Mucosa of rectum (tissue), 2 donors: ENCODE results near the gene MYH11.
"Not testable (repeated sequence)": the region's sequence is repeated elsewhere in the genome, so short reads cannot be mapped to it uniquely, and the experiment has no call there.

Experiments used
- H3K27ac ChIP-seq, 2 donors: one replicate each; pipeline ENCODE4 v1.7.0; 2013; ENCODE audit warnings: inconsistent platforms in 2 of 2, low read depth in 2 of 2, low read length in 2 of 2
- H3K27me3 ChIP-seq, 2 donors: one replicate each; pipeline ENCODE4 v1.7.0; 2013; ENCODE audit warnings: low read length in 2 of 2; ENCODE audit not compliant: control insufficient read depth in 2 of 2, insufficient read depth in 2 of 2
- H3K36me3 ChIP-seq, 2 donors: one replicate each; pipeline ENCODE4 v1.7.0; 2013; ENCODE audit warnings: low read length in 2 of 2; ENCODE audit not compliant: control insufficient read depth in 2 of 2, insufficient read depth in 2 of 2
- H3K4me1 ChIP-seq, 2 donors: one replicate each; pipeline ENCODE4 v1.7.0; 2013; ENCODE audit warnings: low read length in 2 of 2, mild to moderate bottlenecking in 1 of 2; ENCODE audit not compliant: control insufficient read depth in 2 of 2, insufficient read depth in 2 of 2
- H3K4me3 ChIP-seq, 2 donors: one replicate each; pipeline ENCODE4 v1.7.0; 2013; ENCODE audit warnings: low read length in 2 of 2
- H3K9ac ChIP-seq, 2 donors: one replicate each; pipeline ENCODE4 v1.7.0; 2013; ENCODE audit warnings: low read length in 2 of 2, low read depth in 1 of 2, mild to moderate bottlenecking in 1 of 2
- H3K9me3 ChIP-seq, 2 donors: one replicate each; pipeline ENCODE4 v1.7.0; 2013; ENCODE audit warnings: low read length in 2 of 2; ENCODE audit not compliant: control insufficient read depth in 2 of 2
- donor health status: healthy.
- donor health status: Normal muscosa, but diverticular disease.

The MYH11 gene

GRCh38 chr16:15735610-15736009, 121.2 kb downstream of the MYH11 start:
- Histone ChIP-seq H3K27me3 (no peaks in the 10 kb centered on the region), H3K9ac (no peak overlapping the region), H3K27ac (no peak overlapping the region), H3K4me3 (no peak overlapping the region), H3K36me3 (no peaks in the 10 kb centered on the region), H3K9me3 (no peaks in the 10 kb centered on the region), H3K4me1 (no peaks in the 10 kb centered on the region)

DNA sequence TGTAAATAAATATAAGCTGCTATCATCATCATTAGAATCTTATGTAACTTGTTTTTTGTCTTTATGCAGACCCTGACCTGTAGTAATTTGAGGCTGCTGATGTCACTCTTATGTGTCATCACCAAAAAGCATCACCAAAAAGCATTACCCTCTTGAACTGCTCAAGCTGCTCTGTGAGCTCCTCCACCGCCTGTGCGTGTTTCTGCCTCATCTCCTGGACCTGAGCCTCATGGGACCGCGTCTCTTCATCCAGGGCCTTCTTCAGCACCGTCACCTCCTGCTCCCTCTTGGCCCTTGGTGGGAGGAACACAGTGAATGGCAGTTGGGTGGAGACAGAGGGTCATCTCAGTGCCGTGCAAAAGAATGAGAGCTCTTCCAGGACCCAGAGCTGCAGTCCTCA, 124.4 kb downstream of the MYH11 start:
- Histone ChIP-seq H3K9ac (no peak overlapping the region), H3K27me3 (no peaks in the 10 kb centered on the region), H3K9me3 (no peaks in the 10 kb centered on the region), H3K4me3 (no peak overlapping the region), H3K27ac (no peak overlapping the region), H3K4me1 (no peaks in the 10 kb centered on the region), H3K36me3 (no peaks in the 10 kb centered on the region)

- no peak overlapping the region for H3K9ac ChIP-seq
- no peak overlapping the region for H3K27ac ChIP-seq
- no peak overlapping the region for H3K4me3 ChIP-seq
- H3K27me3 ChIP-seq, result no peaks in the 10 kb centered on the region
- H3K4me1 ChIP-seq, result peaks cover 0 to 3% of the 10 kb centered on the region in 2 donors
- no peaks in the 10 kb centered on the region for H3K9me3 ChIP-seq
- peaks cover 11 to 15% of the 10 kb centered on the region in 2 donors for H3K36me3 ChIP-seq
Measured at GRCh38 chr16:15729152-15729551, 127.7 kb downstream of the MYH11 start.

GRCh38 chr16:15727697-15728096, 129.1 kb downstream of the MYH11 start:
- not testable (repeated sequence) for H3K27me3 ChIP-seq, H3K27ac ChIP-seq, H3K9ac ChIP-seq, H3K4me3 ChIP-seq, H3K4me1 ChIP-seq, H3K9me3 ChIP-seq
- H3K36me3 ChIP-seq, result peaks cover 14 to 19% of the 10 kb centered on the region in 2 donors

DNA sequence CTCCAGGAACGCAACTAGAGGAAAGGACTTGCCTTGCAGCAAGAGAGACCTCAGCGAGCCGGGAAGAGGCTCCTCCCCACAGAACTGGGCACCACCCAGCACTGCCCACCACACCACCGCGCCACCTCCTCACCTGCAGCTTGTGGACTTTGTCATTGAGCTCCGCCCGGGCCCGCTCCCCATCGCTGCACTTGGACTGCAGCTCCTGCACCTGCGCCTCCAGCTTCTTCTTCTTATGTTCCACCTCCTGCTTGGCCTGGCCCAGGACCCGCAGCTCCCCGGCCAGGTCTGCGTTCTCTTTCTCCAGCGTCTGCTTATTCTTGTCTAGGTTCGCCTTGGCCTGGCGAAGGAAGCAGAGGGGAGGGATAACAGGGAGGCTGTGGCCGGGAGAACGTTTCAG, 130.1 kb downstream of the MYH11 start:
- Histone ChIP-seq H3K4me3 (peak overlapping the region in 1 of 2 donors; percentile 41), H3K27ac (no peak overlapping the region), H3K9me3 (no peaks in the 10 kb centered on the region), H3K9ac (no peak overlapping the region), H3K36me3 (peaks cover 14 to 19% of the 10 kb centered on the region in 2 donors), H3K27me3 (no peaks in the 10 kb centered on the region), H3K4me1 (peaks cover 0 to 3% of the 10 kb centered on the region in 2 donors)

- Histone ChIP-seq H3K9ac (no peak overlapping the region), H3K36me3 (peaks cover 14 to 22% of the 10 kb centered on the region in 2 donors), H3K4me1 (peaks cover 0 to 3% of the 10 kb centered on the region in 2 donors), H3K4me3 (no peak overlapping the region), H3K27ac (no peak overlapping the region), H3K9me3 (no peaks in the 10 kb centered on the region), H3K27me3 (no peaks in the 10 kb centered on the region)
Measured at GRCh38 chr16:15725641-15726240, 131.1 kb downstream of the MYH11 start.

- Histone ChIP-seq H3K36me3 (peaks cover 14 to 24% of the 10 kb centered on the region in 2 donors), H3K9ac (no peak overlapping the region)
Measured at GRCh38 chr16:15723808-15724207, 133.0 kb downstream of the MYH11 start.

DNA sequence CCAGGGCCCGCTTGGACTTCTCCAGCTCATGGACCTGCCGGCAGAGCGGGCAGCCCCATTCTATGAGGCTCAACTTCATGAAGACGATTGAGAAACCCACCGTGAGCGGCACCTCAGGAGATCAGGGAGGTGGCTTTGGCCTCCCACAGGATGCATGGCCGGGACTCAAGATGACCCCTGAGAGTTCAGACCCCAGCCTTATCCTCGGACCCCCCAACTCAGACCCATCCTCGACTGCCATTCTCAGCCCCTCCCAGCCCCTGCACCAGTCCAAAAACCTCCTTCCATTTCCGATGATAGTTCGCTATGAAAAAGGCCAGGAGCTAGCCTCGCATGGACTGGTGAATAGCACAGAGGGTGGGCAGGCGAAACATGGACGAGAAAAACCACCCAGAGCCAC, 135.8 kb downstream of the MYH11 start:
- H3K36me3 ChIP-seq, result peaks cover 22 to 39% of the 10 kb centered on the region in 2 donors
- no peaks in the 10 kb centered on the region for H3K27me3 ChIP-seq
- no peak overlapping the region for H3K27ac ChIP-seq
- H3K4me3 ChIP-seq, result no peak overlapping the region
- no peak overlapping the region for H3K9ac ChIP-seq
- H3K9me3 ChIP-seq, result no peaks in the 10 kb centered on the region
- H3K4me1 ChIP-seq, result no peaks in the 10 kb centered on the region

More at GRCh38 chr16:15723808-15724207, 133.0 kb downstream of the MYH11 start:
- Histone ChIP-seq H3K27ac (no peak overlapping the region), H3K4me1 (peaks cover 0 to 3% of the 10 kb centered on the region in 2 donors), H3K4me3 (no peak overlapping the region), H3K9me3 (no peaks in the 10 kb centered on the region), H3K27me3 (no peaks in the 10 kb centered on the region)

- Histone ChIP-seq H3K9ac (no peak overlapping the region), H3K4me1 (no peaks in the 10 kb centered on the region), H3K27me3 (no peaks in the 10 kb centered on the region), H3K36me3 (peaks cover 9 to 28% of the 10 kb centered on the region in 2 donors), H3K4me3 (no peak overlapping the region), H3K9me3 (no peaks in the 10 kb centered on the region), H3K27ac (no peak overlapping the region)
Measured at GRCh38 chr16:15716694-15717447, 140.0 kb downstream of the MYH11 start.

- Histone ChIP-seq H3K27ac (no peak overlapping the region), H3K9me3 (no peaks in the 10 kb centered on the region), H3K27me3 (no peaks in the 10 kb centered on the region), H3K9ac (no peak overlapping the region), H3K4me1 (no peaks in the 10 kb centered on the region), H3K36me3 (peaks cover 9 to 26% of the 10 kb centered on the region in 2 donors), H3K4me3 (no peak overlapping the region)
Measured at GRCh38 chr16:15715221-15715620, 141.6 kb downstream of the MYH11 start.
